Endodermal cell (in vitro differentiated cells): Measurements from ENCODE around the gene RABGAP1L. TPM values are rescaled to one million over a fixed set of nuclear protein-coding genes. Genes with fewer than 3 reads are reported as not detected.

Source experiments
- DNase-seq: peaks from one replicate; pipeline ENCODE4 v3.0.0-alpha.2; 2017
- H3K27ac ChIP-seq: 2 replicates; pipeline ENCODE4 v1.5.1; 2013; ENCODE audit warnings: mild to moderate bottlenecking, low read depth, low read length, moderate library complexity
- H3K27me3 ChIP-seq: 2 replicates; pipeline ENCODE4 v1.6.1; 2013; ENCODE audit warnings: mild to moderate bottlenecking, low read length, moderate library complexity; ENCODE audit not compliant: insufficient read depth, control insufficient read depth, poor library complexity, severe bottlenecking
- H3K36me3 ChIP-seq: 2 replicates; pipeline ENCODE4 v1.7.0; 2013; ENCODE audit warnings: mild to moderate bottlenecking, low read length, moderate library complexity; ENCODE audit not compliant: control insufficient read depth, insufficient read depth
- H3K4me1 ChIP-seq: one replicate; pipeline ENCODE4 v1.7.0; 2013; ENCODE audit warnings: low read length; ENCODE audit not compliant: control insufficient read depth, insufficient read depth
- H3K4me3 ChIP-seq: 2 replicates; pipeline ENCODE4 v1.5.1; 2013; ENCODE audit warnings: mild to moderate bottlenecking, low read length, moderate library complexity
- H3K9ac ChIP-seq: 2 replicates; pipeline ENCODE4 v1.6.1; 2013; ENCODE audit warnings: mild to moderate bottlenecking, low read length, moderate library complexity; ENCODE audit not compliant: poor library complexity, severe bottlenecking; ENCODE audit errors: extremely low read depth
- H3K9me3 ChIP-seq: 2 replicates; pipeline ENCODE4 v1.6.1; 2013; ENCODE audit warnings: mild to moderate bottlenecking, low read length, moderate library complexity; ENCODE audit not compliant: control insufficient read depth
- H3K27ac Mint-ChIP-seq: 2 replicates; pipeline ENCODE4 v1.8.0; 2020; ENCODE audit warnings: mixed read lengths
- H3K27me3 Mint-ChIP-seq: 2 replicates; pipeline ENCODE4 v1.8.0; 2021; ENCODE audit warnings: mild to moderate bottlenecking, mixed read lengths; ENCODE audit not compliant: insufficient read depth
- H3K36me3 Mint-ChIP-seq: 2 replicates; pipeline ENCODE4 v1.8.0; 2020; ENCODE audit warnings: low read depth, mixed read lengths
- H3K4me1 Mint-ChIP-seq: 2 replicates; pipeline ENCODE4 v1.8.0; 2020; ENCODE audit warnings: mixed read lengths
- H3K4me3 Mint-ChIP-seq: 2 replicates; pipeline ENCODE4 v1.8.0; 2020; ENCODE audit warnings: mild to moderate bottlenecking, moderate library complexity, mixed read lengths
- H3K9me3 Mint-ChIP-seq: 2 replicates; pipeline ENCODE4 v1.8.0; 2020; ENCODE audit warnings: mild to moderate bottlenecking, mixed read lengths
- WGBS, 2 experiments: methylation state at CpG; one replicate each; pipeline versions ENCODE4 v1.1.5 to v1.1.7; 2013; ENCODE audit warnings: missing lambda C conversion rate in 2 of 2, mixed read lengths in 1 of 2; ENCODE audit not compliant: insufficient coverage in 1 of 2, insufficient read length in 1 of 2; 5-methylcytosine and 5-hydroxymethylcytosine counted together
- total RNA-seq, 2 donors: library from RNA; stranded (reverse); fragmentation: NEBNext Ultra II Directional in 1 of 2; extraction: Animal tissue kit (Norgen Biotek cat#: 25700) in 1 of 2; gene quantifications; 2 replicates in 1 of 2; 3 replicates in 1 of 2; pipeline ENCODE4 v1.2.1, GENCODE V29; 2021
- TF ChIP-seq, protein P1 (sequence below): fragments of 200-600 bp; sonication (generic); conservative IDR thresholded peaks from 2 replicates; pipeline ENCODE4 v1.5.0; 2021; ENCODE audit warnings: antibody characterized with exemption, mild to moderate bottlenecking

RABGAP1L gene
- total RNA-seq, 2 donors from 2014 or later: 32.5 to 36.9 TPM

- Histone ChIP-seq H3K27ac (no peak overlapping the region), H3K9ac (no peak overlapping the region), H3K9me3 (no peaks in the 10 kb centered on the region), H3K4me1 (peaks cover 2% of the 10 kb centered on the region), H3K4me3 (no peak overlapping the region), H3K36me3 (no peaks in the 10 kb centered on the region), H3K27me3 (no peaks in the 10 kb centered on the region)
- H3K9me3 Mint-ChIP-seq: no peaks in the 10 kb centered on the region
- H3K27me3 Mint-ChIP-seq: no peaks in the 10 kb centered on the region
- no peak overlapping the region for H3K4me3 Mint-ChIP-seq
- no peaks in the 10 kb centered on the region for H3K36me3 Mint-ChIP-seq
- WGBS, 2 experiments: 86% methylated on average over 2 of the region's 2 CpGs; no CpG with 5 or more reads in 1 of the 2 experiments
- H3K4me1 Mint-ChIP-seq: peaks cover 5% of the 10 kb centered on the region
- no peak for DNase-seq
- TF ChIP-seq, protein P1, sequence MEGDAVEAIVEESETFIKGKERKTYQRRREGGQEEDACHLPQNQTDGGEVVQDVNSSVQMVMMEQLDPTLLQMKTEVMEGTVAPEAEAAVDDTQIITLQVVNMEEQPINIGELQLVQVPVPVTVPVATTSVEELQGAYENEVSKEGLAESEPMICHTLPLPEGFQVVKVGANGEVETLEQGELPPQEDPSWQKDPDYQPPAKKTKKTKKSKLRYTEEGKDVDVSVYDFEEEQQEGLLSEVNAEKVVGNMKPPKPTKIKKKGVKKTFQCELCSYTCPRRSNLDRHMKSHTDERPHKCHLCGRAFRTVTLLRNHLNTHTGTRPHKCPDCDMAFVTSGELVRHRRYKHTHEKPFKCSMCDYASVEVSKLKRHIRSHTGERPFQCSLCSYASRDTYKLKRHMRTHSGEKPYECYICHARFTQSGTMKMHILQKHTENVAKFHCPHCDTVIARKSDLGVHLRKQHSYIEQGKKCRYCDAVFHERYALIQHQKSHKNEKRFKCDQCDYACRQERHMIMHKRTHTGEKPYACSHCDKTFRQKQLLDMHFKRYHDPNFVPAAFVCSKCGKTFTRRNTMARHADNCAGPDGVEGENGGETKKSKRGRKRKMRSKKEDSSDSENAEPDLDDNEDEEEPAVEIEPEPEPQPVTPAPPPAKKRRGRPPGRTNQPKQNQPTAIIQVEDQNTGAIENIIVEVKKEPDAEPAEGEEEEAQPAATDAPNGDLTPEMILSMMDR: no peak
- no peak overlapping the region for H3K27ac Mint-ChIP-seq
Observed at GRCh38 chr1:174797398-174797797, 638.1 kb downstream of the RABGAP1L start.

- Histone ChIP-seq H3K27ac (peak overlapping the region; percentile 42), H3K9ac (no peak overlapping the region), H3K4me1 (peaks cover 2% of the 10 kb centered on the region), H3K36me3 (no peaks in the 10 kb centered on the region), H3K9me3 (no peaks in the 10 kb centered on the region), H3K4me3 (peak overlapping the region; percentile 82), H3K27me3 (peaks cover 2% of the 10 kb centered on the region)
- Mint-ChIP-seq H3K4me3 (no peak overlapping the region), H3K27me3 (no peaks in the 10 kb centered on the region), H3K36me3 (no peaks in the 10 kb centered on the region), H3K27ac (no peak overlapping the region), H3K4me1 (peaks cover 5% of the 10 kb centered on the region), H3K9me3 (no peaks in the 10 kb centered on the region)
- no peak for DNase-seq
- TF ChIP-seq, protein P1: no peak
- 20 to 42% methylated on average over 1 to 2 of the region's 3 CpGs for WGBS, 2 experiments
Observed at GRCh38 chr1:174799136-174799479, 639.8 kb downstream of the RABGAP1L start.

- Histone ChIP-seq H3K9ac (peak overlapping the region; percentile 52), H3K27ac (peak overlapping the region; percentile 81), H3K27me3 (peaks cover 14% of the 10 kb centered on the region), H3K9me3 (no peaks in the 10 kb centered on the region), H3K4me1 (peaks cover 2% of the 10 kb centered on the region), H3K4me3 (peak overlapping the region; percentile 82), H3K36me3 (no peaks in the 10 kb centered on the region)
- WGBS, 2 experiments: 39% methylated on average over 5 to 10 of the region's 10 CpGs
- Mint-ChIP-seq H3K9me3 (no peaks in the 10 kb centered on the region), H3K27me3 (no peaks in the 10 kb centered on the region), H3K4me3 (no peak overlapping the region), H3K4me1 (peaks cover under 1% of the 10 kb centered on the region), H3K36me3 (no peaks in the 10 kb centered on the region), H3K27ac (no peak overlapping the region)
- TF ChIP-seq, protein P1: no peak
- peak; percentile 61 for DNase-seq
Observed at GRCh38 chr1:174800216-174800851, 641.0 kb downstream of the RABGAP1L start.
